ENCODE data around the gene FHDC1.

DNA sequence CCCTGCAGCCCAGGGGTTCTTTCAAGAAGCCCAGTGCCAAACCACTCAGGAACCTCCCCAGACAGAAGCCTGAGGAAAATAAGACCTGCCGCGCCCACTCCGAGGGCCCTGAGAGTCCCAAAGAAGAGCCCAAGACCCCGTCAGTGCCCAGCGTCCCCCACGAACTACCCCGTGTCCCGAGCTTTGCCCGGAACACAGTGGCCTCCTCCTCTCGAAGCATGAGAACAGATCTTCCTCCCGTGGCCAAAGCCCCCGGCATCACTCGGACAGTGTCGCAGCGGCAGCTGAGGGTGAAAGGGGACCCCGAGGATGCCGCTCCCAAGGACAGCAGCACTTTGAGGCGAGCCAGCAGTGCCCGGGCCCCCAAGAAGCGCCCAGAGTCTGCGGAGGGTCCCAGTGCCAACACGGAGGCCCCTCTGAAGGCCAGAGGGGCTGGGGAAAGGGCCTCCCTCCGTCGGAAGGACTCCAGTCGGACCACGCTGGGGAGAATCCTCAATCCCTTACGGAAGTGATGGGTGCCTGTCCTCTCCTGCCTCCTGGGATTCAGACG lies 40.2 kb downstream of the FHDC1 start:
- TF ChIP-seq, protein P1, sequence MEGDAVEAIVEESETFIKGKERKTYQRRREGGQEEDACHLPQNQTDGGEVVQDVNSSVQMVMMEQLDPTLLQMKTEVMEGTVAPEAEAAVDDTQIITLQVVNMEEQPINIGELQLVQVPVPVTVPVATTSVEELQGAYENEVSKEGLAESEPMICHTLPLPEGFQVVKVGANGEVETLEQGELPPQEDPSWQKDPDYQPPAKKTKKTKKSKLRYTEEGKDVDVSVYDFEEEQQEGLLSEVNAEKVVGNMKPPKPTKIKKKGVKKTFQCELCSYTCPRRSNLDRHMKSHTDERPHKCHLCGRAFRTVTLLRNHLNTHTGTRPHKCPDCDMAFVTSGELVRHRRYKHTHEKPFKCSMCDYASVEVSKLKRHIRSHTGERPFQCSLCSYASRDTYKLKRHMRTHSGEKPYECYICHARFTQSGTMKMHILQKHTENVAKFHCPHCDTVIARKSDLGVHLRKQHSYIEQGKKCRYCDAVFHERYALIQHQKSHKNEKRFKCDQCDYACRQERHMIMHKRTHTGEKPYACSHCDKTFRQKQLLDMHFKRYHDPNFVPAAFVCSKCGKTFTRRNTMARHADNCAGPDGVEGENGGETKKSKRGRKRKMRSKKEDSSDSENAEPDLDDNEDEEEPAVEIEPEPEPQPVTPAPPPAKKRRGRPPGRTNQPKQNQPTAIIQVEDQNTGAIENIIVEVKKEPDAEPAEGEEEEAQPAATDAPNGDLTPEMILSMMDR (IDR thresholded peaks at IDR 0.05): no peak
- no peak for TF ChIP-seq EP300 (IDR thresholded peaks at IDR 0.05)
